ENCODE measurements around the gene TMEM135.

Gene TMEM135

DNA sequence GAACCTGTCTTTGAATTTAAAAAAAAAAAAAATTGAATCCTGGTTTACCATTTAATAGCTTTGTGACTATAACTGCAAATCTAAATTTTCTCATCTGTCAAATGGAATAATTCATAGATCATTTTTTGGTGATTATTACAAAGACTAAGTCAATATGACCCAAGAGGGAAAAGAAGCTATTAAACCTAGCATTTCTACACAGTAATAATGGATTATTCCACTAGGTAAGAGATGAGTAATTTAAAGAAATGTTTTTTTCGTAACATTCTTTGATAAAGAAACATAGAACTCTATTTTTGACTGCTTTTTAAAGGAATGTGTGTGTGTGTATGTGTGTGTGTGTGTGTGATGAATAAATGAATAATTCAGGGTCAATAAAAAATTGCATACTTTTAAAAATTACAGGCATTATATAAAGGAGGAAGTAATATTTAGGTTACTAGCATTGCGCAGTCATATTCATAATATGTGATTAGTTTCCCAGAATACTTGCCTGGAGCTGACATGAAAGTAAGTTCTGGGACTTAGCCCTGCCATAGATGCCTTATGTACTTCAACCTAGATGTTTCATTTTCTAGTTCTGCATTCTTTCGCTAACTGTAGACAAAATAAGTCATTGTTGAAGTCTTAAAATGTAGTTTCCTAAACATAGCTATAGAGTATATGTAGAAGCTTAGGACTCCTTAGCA, 72.9 kb downstream of the TMEM135 start:
- TF ChIP-seq, protein P1, sequence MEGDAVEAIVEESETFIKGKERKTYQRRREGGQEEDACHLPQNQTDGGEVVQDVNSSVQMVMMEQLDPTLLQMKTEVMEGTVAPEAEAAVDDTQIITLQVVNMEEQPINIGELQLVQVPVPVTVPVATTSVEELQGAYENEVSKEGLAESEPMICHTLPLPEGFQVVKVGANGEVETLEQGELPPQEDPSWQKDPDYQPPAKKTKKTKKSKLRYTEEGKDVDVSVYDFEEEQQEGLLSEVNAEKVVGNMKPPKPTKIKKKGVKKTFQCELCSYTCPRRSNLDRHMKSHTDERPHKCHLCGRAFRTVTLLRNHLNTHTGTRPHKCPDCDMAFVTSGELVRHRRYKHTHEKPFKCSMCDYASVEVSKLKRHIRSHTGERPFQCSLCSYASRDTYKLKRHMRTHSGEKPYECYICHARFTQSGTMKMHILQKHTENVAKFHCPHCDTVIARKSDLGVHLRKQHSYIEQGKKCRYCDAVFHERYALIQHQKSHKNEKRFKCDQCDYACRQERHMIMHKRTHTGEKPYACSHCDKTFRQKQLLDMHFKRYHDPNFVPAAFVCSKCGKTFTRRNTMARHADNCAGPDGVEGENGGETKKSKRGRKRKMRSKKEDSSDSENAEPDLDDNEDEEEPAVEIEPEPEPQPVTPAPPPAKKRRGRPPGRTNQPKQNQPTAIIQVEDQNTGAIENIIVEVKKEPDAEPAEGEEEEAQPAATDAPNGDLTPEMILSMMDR (IDR thresholded peaks at IDR 0.05; ENCODE audit: extremely low read depth, missing control alignments): no peak

DNA sequence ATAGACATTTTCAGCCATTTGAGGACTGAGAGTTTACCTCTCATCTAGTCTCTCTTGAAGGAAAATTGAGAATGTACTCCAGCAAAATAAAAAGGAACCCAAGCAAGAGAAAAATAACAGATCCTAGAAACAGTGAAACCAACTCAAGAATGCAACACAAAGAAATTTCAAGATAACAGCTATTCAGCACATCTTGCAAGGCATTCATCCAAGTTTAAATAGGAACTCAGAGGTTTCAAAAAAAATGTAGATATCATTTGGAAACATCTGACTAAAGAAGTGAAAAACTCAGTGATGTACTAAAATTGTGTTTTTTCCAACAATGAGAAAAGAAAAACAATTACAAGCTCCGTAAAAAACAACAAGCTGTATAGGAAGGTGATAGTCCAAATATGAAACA, 76.4 kb downstream of the TMEM135 start:
- TF ChIP-seq, protein P1 (IDR thresholded peaks at IDR 0.05; ENCODE audit: extremely low read depth, missing control alignments): no peak
- DNase-seq (ENCODE audit: low spot score): no peak

More for the DNA sequence above, 72.9 kb downstream of the TMEM135 start:
- DNase-seq (ENCODE audit: low spot score): no peak

DNA sequence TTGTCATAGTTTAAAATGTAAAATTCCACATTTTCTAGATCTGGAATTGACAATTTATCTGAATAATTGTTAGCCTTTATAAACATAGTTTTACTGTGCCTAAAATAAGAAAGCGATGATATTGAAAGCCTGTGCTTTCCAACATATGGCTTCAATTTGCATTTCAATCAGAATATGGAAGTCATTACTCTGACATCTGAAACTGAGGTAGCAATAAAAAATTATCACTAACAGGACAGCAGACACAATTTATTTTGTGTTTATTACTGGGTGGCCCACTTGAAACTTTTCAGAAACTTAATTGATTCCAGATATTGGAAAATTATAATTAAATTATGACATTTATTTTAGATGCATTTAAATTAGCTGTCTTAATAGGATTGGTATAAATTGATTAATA, 78.5 kb downstream of the TMEM135 start:
- DNase-seq (ENCODE audit: low spot score): no peak
- TF ChIP-seq, protein P1 (IDR thresholded peaks at IDR 0.05; ENCODE audit: extremely low read depth, missing control alignments): no peak

DNA sequence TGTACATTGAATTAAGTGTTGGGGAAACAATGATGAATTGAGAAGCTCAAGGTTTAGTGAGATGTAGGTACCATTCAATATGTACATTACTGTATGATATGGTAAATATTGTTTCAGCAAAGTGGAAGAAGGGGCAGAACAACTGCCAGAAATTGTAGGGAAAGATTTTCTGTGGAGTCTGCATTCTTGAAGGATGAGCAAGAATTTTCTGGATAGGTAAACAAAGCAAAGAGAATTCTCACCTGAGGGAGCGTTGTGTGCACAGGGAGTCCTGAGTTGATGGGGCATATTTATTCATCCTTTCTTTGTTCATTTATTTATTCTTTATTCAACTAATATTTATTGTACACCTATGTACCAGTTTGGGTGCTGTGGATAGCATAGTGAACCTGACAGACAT, 83.2 kb downstream of the TMEM135 start:
- no peak for DNase-seq (ENCODE audit: low spot score)
- TF ChIP-seq, protein P1 (IDR thresholded peaks at IDR 0.05; ENCODE audit: extremely low read depth, missing control alignments): no peak

DNA sequence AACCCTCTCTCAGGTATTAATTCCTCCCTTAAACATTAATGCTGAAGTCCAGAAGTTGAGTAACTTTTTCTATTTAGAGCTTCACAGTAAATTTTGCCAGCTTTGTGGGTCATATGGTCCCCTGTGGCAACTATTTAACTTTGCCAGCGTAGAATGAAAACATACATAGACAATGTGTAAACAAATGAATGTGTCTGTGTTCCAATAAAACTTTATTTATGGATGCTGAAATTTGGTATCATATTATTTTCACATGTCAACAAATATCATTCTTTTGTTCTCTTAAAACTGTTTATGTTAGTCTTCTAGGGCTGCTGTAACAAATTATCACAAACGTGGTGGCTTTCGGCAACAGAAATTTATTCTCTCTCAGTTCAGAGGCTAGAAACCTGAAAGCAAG, 85.1 kb downstream of the TMEM135 start:
- TF ChIP-seq, protein P1 (IDR thresholded peaks at IDR 0.05; ENCODE audit: extremely low read depth, missing control alignments): no peak
- DNase-seq (ENCODE audit: low spot score): no peak

DNA sequence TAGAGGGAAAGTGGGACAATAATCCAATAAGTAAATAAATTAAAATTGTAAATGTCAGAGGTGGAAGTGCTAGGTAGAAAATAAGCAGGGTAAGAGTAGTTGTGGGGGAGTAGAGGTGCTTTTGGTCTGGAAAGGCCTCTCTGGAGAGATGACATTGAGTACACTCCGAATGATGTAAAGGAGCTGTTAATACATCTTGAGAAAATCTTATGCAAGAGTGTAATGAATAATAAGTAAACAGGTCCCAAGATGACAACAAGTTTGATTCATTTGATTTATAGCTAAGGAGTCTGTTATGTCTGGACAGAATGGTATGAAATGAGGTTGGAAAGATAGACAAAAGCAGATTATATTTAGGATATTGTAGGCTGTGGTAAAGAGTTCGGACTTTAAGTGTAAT, 87.5 kb downstream of the TMEM135 start:
- TF ChIP-seq, protein P1 (IDR thresholded peaks at IDR 0.05; ENCODE audit: extremely low read depth, missing control alignments): no peak
- no peak for DNase-seq (ENCODE audit: low spot score)

DNA sequence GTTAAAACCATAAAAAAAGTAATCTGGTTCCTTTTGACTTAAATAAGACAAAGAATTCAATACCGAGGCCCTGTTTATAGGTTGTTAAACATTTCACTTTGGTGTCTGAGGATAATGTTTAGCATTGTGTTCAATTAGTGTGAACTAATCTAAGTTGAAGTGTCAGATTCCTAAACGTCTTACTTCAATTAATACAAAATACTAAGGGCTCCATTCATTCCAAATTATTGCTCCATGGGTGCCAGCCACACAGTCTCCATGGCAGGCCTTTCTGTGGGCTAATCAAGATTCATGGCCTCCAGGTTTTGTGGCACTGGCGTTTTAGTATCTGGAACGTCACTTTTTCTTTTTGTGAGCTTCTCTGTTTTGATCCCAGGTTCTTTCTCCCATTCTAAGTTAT, 89.4 kb downstream of the TMEM135 start:
- TF ChIP-seq, protein P1 (IDR thresholded peaks at IDR 0.05; ENCODE audit: extremely low read depth, missing control alignments): no peak
- no peak for DNase-seq (ENCODE audit: low spot score)
